Hepatocyte (in vitro differentiated cells): ENCODE results near the gene SH3RF3. TPM values are rescaled to one million over a fixed set of nuclear protein-coding genes. Genes with fewer than 3 reads are reported as not detected.

Source experiments
- DNase-seq: peaks from one replicate; pipeline ENCODE4 v3.0.0-alpha.2; 2016; ENCODE audit warnings: low spot score
- H2AFZ ChIP-seq: fragments of 200-600 bp; sonication (generic); 2 replicates; pipeline ENCODE4 v1.6.0; 2016; ENCODE audit warnings: antibody characterized with exemption, mild to moderate bottlenecking
- H3K27ac ChIP-seq: fragments of 200-600 bp; sonication (generic); 2 replicates; pipeline ENCODE4 v1.5.1; 2016; ENCODE audit warnings: mild to moderate bottlenecking
- H3K27me3 ChIP-seq: fragments of 200-600 bp; sonication (generic); 2 replicates; pipeline ENCODE4 v1.6.1; 2016
- H3K36me3 ChIP-seq: fragments of 200-600 bp; sonication (generic); replicated peaks from 2 replicates; pipeline ENCODE4 v1.5.1; 2016; ENCODE audit warnings: low read depth; ENCODE audit not compliant: insufficient read depth
- H3K4me1 ChIP-seq: fragments of 200-600 bp; sonication (generic); 2 replicates; pipeline ENCODE4 v1.5.1; 2016; ENCODE audit warnings: mild to moderate bottlenecking, moderate library complexity; ENCODE audit not compliant: insufficient read depth
- H3K4me2 ChIP-seq: fragments of 200-600 bp; sonication (generic); 2 replicates; pipeline ENCODE4 v1.6.0; 2016
- H3K4me3 ChIP-seq: fragments of 200-600 bp; sonication (generic); 2 replicates; pipeline ENCODE4 v1.5.1; 2016; ENCODE audit warnings: mild to moderate bottlenecking
- H3K79me2 ChIP-seq: fragments of 200-600 bp; sonication (generic); 2 replicates; pipeline ENCODE4 v1.6.0; 2017; ENCODE audit warnings: mild to moderate bottlenecking
- H3K9me2 ChIP-seq: fragments of 200-600 bp; sonication (generic); replicated peaks from 2 replicates; pipeline ENCODE4 v1.6.0; 2017; ENCODE audit warnings: mild to moderate bottlenecking; ENCODE audit not compliant: insufficient read depth
- H3K9me3 ChIP-seq: fragments of 200-600 bp; sonication (generic); 2 replicates; pipeline ENCODE4 v1.5.1; 2016; ENCODE audit warnings: low read depth, mild to moderate bottlenecking
- H4K20me1 ChIP-seq: fragments of 200-600 bp; sonication (generic); 2 replicates; pipeline ENCODE4 v1.6.0; 2016; ENCODE audit warnings: mild to moderate bottlenecking; ENCODE audit not compliant: insufficient read depth, poor library complexity, severe bottlenecking
- CTCF ChIP-seq: fragments of 200-600 bp; sonication (generic); IDR thresholded peaks from 2 replicates; pipeline ENCODE4 v1.5.1; 2016; ENCODE audit warnings: antibody characterized with exemption, mild to moderate bottlenecking; ENCODE audit not compliant: poor library complexity
- EZH2 ChIP-seq: fragments of 200-600 bp; sonication (generic); IDR thresholded peaks from 2 replicates; pipeline ENCODE4 v1.6.1; 2016; ENCODE audit warnings: antibody characterized with exemption, mild to moderate bottlenecking, borderline replicate concordance
- EZH2phosphoT487 ChIP-seq: fragments of 200-600 bp; sonication (generic); IDR thresholded peaks from one replicate; pipeline ENCODE4 v1.6.1; 2018; ENCODE audit warnings: antibody characterized with exemption, mild to moderate bottlenecking, low read depth, moderate library complexity; ENCODE audit not compliant: unreplicated experiment, severe bottlenecking
- WGBS: methylation state at CpG from one replicate; pipeline ENCODE4 v1.1.6; 2016; ENCODE audit warnings: low lambda C conversion rate; ENCODE audit errors: missing lambda C conversion rate; 5-methylcytosine and 5-hydroxymethylcytosine counted together
- polyA plus RNA-seq: library from polyadenylated mRNA; unstranded; fragments of >200 nt; fragmentation: Nextera tagmentation; extraction: Ambion mirVana; gene quantifications from 2 replicates; pipeline ENCODE4 v1.2.1, GENCODE V29; 2016
- total RNA-seq: library from RNA; depleted of rRNA; stranded (reverse); fragments of >200 nt; gene quantifications from 2 replicates; pipeline ENCODE4 v1.2.3, GENCODE V29; 2014

The SH3RF3 gene
- total and polyA plus RNA-seq, 2 experiments from 2014 or later, result 1.9 to 2.1 TPM

DNA sequence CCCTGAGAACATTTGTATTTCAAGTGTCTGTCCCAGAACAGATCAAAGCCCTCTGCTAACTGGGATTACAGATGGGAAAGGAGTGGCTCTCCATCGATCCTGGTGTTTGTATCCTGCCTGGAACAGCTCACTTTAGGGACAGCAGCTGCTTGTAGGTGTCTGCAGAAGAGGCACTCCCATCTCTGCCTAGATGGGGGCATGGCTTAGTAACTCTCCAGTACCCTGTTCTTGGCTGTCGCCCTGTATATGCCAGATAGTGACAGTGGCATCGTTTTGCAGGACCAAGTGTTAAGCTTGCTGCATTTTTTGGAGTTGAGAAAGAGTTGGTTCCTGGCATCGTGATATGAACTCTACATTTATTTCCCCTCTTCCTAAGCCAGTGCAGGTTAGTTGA lies 189.9 kb downstream of the SH3RF3 start:
- Histone ChIP-seq H3K79me2 (no peaks in the 10 kb centered on the region), H3K36me3 (no peaks in the 10 kb centered on the region), H3K4me3 (no peak overlapping the region), H3K9me2 (no peaks in the 10 kb centered on the region), H3K27me3 (no peaks in the 10 kb centered on the region), H3K4me1 (peaks cover 43% of the 10 kb centered on the region), H3K27ac (peak overlapping the region; percentile 87), H4K20me1 (no peaks in the 10 kb centered on the region), H2AFZ (no peak overlapping the region), H3K4me2 (peak overlapping the region; percentile 67), H3K9me3 (no peaks in the 10 kb centered on the region)
- no peak for DNase-seq
- WGBS, result 72% methylated on average over 4 of the region's 4 CpGs
- no peak for TF ChIP-seq CTCF
- TF ChIP-seq EZH2, result no peak
- TF ChIP-seq EZH2phosphoT487, result no peak

DNA sequence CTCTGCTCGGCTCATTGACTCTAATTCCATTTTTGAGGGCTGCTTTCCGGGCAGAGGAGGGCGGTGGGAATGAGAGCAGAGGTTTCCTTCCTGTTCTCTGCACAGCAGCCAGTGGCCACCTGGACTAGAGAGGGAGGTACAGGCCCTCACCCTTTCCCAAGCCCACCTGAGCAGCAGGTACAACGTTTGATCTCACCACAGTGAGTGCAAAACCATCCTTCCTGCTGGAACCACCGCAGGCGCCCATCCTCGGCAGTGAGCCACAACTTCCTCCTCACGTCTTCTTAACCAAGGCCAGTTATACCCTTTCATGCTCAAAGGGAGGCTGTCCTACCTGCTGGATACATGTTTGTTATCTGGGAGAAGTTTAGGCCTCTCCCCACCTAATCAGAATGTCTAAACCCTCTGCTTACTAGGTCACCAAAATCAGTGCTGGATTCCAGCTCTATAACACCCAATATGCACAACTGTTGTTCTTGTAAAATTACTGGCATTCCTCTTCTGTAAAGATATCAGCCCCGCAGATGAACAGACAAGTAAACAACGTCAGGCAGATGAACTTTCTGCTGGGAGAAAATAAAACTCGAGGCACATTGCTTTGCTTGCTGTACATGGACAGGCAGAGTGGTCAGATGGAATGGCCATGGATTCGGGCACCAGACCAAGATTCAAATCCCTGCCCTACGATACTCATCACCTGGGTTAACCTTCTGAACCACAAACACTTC lies 191.4 kb downstream of the SH3RF3 start:
- H3K9me3 ChIP-seq, result no peaks in the 10 kb centered on the region
- H3K36me3 ChIP-seq, result no peaks in the 10 kb centered on the region
- no peak overlapping the region for H3K27ac ChIP-seq
- no peaks in the 10 kb centered on the region for H3K9me2 ChIP-seq
- H3K27me3 ChIP-seq, result no peaks in the 10 kb centered on the region
- no peaks in the 10 kb centered on the region for H4K20me1 ChIP-seq
- H3K4me3 ChIP-seq, result no peak overlapping the region
- no peak overlapping the region for H2AFZ ChIP-seq
- no peaks in the 10 kb centered on the region for H3K79me2 ChIP-seq
- no peak for DNase-seq
- peaks cover 43% of the 10 kb centered on the region for H3K4me1 ChIP-seq
- 84% methylated on average over 13 of the region's 13 CpGs for WGBS
- no peak overlapping the region for H3K4me2 ChIP-seq
- TF ChIP-seq CTCF (no peak), EZH2 (no peak), EZH2phosphoT487 (no peak)

DNA sequence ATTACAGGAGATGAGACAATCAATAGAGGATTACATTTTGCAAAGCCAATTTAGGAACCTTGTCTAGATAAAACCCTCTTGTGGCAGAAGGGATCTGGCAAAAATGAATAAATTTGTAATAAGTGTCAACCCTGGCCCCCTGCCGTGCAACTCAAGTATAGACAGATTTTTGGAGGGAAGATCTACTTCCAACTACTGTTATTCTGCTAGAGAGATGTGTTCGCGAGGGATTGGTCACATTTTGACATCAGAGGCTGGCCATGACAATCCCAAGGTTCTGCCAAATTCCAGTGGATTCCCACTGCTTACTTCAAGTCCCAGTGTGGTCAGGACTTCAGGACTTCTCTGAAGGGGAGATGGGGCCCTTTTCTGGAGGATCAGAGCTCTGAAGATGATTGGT lies 192.6 kb downstream of the SH3RF3 start:
- DNase-seq, result no peak
- peaks cover 43% of the 10 kb centered on the region for H3K4me1 ChIP-seq
- no peaks in the 10 kb centered on the region for H4K20me1 ChIP-seq
- no peaks in the 10 kb centered on the region for H3K9me3 ChIP-seq
- H3K79me2 ChIP-seq, result no peaks in the 10 kb centered on the region
- peak overlapping the region; percentile 49 for H3K4me2 ChIP-seq
- no peak overlapping the region for H3K4me3 ChIP-seq
- no peaks in the 10 kb centered on the region for H3K36me3 ChIP-seq
- peak overlapping the region; percentile 90 for H3K27ac ChIP-seq
- TF ChIP-seq CTCF (no peak), EZH2 (no peak)
- no peak overlapping the region for H2AFZ ChIP-seq
- 87% methylated on average over 3 of the region's 3 CpGs for WGBS
- H3K9me2 ChIP-seq, result no peaks in the 10 kb centered on the region
- H3K27me3 ChIP-seq, result no peaks in the 10 kb centered on the region
